Activated CD8-positive, alpha-beta memory T cell treated with anti-CD3 and anti-CD28 coated beads for 1 hour (primary cell): ENCODE data around the gene MB21D2.
"Not testable (repeated sequence)": the region's sequence is repeated elsewhere in the genome, so short reads cannot be mapped to it uniquely, and the experiment has no call there.

Experiments
- DNase-seq, 2 donors: peaks; one replicate each; pipeline ENCODE4 v3.0.0-alpha.2; 2020; ENCODE audit warnings: low read depth in 1 of 2; ENCODE audit errors: extremely low read depth in 1 of 2

MB21D2 gene, protein sequence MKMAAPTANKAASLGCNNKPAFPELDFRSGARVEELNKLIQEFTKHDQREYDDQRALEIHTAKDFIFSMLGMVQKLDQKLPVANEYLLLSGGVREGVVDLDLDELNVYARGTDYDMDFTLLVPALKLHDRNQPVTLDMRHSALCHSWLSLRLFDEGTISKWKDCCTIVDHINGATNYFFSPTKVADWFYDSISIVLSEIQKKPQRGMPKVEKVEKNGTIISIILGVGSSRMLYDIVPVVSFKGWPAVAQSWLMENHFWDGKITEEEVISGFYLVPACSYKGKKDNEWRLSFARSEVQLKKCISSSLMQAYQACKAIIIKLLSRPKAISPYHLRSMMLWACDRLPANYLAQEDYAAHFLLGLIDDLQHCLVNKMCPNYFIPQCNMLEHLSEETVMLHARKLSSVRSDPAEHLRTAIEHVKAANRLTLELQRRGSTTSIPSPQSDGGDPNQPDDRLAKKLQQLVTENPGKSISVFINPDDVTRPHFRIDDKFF

DNA sequence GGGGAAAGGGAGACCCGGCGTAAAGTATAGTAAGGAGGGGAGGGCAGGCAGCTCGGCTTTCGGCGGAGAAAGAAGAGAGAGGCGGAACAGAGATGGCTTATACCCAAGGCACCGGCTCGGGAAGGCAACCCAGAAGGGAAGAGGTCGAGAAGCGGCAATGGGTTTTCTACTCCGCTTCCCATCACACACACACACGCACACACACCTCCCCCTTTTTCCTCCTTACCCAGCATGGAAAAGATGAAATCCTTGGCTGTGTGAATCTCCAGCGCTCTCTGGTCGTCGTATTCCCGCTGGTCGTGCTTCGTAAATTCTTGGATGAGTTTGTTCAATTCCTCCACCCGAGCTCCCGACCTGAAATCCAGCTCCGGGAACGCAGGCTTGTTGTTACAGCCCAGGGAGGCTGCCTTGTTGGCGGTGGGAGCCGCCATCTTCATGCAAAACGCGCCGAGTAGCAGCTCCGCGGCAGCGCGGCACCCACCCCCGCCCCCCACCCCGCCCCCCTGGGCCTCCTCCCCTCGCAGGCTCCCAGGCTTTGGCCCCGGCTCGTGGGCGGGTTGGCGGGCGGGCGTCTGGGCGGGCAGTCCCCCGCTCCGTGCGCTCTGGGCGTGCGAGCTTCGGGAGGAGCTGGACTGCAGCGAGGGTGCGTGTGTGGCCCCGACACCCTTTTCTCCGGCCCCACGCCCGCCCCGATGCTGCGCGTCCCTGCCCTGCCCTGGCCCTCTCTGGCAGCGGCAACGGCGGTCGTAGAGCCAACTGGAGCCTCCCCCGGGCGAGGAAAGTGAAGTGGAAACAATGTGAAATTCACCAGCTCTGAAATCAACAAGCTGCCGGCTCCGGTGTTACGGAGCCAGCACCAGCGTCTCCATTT, at the start of gene MB21D2:
TSS of gene MB21D2 (minus strand) at position 453 of the 871 bp plus-strand sequence. CDS start at position 437, 16 bp downstream.
- peak in 1 of 2 donors; percentile 24 for DNase-seq

DNA sequence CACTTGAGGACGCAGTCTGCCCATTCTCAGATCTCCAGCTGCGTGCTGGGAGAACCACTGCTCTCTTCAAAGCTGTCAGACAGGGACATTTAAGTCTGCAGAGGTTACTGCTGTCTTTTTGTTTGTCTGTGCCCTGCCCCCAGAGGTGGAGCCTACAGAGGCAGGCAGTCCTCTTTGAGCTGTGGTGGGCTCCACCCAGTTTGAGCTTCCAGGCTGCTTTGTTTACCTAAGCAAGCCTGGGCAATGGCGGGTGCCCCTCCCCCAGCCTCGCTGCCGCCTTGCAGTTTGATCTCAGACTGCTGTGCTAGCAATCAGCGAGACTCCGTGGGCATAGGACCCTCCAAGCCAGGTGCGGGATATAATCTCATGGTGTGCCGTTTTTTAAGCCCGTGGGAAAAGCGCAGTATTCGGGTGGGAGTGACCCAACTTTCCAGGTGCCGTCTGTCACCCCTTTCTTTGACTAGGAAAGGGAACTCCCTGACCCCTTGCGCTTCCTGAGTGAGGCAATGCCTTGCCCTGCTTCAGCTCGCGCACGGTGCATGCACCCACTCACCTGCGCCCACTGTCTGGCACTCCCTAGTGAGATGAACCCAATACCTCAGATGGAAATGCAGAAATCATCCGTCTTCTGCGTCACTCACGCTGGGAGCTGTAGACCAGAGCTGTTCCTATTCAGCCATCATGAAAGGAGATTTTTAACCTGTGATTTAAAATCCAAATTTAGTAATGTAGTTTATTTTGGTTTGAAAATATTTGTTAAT, 47.5 kb upstream of the MB21D2 start:
- not testable (repeated sequence) for DNase-seq

DNA sequence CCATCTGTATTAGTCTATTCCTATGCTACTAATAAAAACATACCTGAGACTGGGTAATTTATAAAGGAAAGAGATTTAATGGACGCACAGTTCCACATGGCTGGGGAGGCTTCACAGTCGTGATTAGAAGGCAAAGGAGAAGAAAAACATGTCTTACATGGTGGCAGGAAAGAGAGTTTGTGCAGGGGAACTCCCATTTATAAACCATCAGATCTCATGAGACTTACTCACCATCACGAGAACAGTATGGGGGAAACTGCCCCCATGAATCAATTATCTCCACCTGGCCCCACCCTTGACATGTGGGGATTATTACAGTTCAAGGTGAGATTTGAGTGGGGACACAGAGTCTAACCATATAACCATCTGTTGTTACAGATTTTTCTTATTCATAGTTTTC, 42.1 kb upstream of the MB21D2 start:
- no peak for DNase-seq

DNA sequence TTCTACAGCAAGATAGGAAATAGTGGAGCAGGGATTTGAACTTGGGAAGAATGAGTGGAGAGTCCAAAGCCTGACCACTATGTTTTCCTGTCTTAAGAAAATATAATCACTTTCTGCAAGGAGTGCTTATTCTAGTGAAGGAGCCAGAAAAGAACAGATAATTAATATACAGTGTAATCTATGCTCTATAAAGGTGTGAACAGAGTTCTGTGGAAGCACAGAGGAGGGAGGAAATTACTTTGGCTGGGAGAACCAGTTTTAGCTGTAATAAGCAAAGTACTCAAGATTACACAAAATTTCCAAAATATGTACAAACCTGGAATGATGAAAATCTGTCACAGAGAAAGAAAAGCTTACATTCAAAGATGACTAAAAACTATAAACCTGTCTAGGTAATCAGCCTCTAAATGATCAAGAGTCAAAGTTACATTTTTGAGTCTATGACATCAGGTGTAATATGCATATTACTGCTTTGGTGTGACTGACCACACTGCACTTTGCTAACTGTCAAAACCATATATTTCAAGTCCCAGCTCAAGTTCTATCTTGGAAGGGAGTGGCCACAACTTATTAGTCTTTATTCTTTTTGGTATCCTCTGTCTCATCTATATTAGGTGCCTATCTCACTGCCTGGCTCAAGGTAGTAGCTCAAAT, 40.7 kb upstream of the MB21D2 start:
- no peak for DNase-seq

DNA sequence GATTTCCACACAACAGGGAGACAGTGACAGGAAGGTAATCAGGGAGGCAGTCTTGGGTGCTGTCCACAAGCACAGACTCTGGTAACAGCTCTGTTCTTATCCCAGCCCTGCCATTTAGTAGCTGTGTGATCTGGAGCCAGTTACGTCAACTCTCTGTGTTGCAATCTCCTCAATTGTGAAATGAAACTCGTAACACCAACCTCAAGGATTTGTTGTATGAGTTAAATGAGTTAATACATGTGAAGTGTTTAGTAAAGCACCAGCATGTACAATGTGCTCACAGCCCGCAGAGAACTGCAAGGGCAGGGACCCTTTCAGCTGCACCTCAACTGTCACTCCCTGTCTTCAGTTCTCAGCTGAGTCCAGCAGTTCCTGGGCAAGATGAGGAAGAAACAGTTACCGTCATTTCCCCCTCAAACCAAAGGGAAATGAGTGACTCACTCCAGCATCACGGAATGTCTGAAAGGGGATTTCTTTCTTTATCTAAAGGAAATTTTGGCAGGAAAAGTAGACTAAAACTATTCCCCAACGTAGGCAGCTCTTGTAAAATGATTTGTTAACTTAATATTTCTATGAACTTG, 39.9 kb upstream of the MB21D2 start:
- DNase-seq: no peak

DNA sequence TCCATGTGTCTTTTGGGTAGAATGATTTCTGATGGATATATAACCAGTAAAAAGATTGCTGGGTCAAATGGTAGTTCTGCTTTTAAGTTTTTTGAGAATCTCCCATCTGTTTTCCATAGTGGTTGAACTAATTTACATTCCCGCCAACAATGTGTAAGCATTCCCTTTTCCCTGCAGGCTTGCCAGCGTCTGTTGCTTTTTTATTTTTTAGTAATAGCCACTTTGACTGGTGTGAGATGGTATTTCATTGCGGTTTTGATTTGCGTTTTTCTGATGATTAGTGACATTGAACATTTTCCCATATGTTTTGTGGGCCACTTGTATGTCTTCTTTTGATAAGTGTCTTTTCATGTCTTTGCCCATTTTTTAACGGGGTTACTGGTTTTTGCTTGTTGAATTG, 36.3 kb upstream of the MB21D2 start:
- DNase-seq: no peak

DNA sequence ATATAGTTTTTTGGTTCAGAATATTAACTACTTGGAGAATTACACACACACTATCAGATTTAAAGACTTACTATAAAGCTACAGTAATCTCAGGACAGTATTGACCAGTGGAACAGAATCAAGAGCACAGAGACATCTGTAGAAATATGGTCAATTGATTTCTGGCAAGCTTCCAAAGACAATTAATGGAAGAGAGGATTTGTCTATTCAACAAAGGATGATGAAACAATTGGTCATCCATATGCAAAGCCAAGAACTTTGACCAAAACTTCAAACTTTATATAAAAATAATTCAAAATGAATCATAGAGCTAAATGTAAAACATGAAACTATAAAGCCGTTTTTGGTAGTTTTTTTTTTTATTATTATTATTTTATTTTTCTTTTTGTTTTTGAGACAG, 29.8 kb upstream of the MB21D2 start:
- no peak for DNase-seq

DNA sequence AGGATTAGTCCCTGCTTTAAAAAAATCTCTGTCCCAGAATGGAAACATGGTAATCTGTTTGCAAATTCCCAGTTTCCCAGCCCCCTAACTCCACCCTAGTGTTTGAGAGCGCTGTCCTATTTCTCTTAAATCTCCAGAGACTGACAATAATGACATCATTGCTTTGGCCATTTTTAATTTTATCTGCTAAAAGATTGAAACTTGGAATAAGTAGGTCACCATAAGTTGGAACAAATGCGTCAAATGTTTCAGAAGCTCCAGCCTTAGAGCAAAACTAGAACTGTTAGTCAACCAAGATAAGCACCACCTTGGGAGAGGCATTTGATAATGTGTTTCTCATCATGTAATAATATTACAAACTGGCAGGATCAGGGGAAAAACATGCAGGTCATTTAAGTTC, 25.7 kb upstream of the MB21D2 start:
- DNase-seq: no peak

DNA sequence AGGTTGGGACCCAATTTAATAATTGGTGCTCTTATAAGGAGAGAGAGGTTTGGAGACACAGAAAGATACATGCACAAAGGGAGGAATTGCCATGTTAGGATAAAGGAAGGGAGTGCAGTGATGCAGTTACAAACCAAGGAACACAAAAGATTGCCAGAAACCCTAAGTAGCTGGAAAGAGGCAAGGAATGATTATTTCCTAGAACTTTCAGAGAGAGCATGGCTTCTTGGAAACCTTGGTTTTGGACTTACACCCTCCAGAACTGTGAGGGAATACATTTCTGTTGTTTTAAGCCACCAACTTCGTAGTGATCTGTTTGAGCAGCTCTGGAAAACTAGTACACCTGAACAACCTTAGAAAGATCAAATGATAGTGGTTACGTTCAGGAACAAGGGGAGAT, 25.0 kb upstream of the MB21D2 start:
- DNase-seq: no peak

DNA sequence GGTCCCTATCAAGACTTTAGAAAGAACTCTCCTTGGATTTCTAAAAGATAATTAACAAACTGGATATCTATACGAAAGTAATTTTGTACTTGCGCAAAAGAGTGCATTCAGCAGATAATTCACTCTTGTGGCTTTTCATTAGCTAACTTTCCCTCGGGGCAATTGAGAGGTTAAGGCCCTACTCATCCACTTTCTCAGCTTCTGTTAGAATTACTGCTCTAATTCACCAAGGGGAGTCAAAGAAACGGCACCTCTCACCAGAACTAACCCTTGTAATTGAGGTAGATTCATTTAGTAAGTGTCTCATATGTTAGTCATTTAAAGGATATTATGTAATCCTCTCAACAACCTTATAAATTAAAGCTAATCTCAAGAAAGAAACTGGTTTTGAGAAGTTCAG, 22.5 kb upstream of the MB21D2 start:
- no peak for DNase-seq

DNA sequence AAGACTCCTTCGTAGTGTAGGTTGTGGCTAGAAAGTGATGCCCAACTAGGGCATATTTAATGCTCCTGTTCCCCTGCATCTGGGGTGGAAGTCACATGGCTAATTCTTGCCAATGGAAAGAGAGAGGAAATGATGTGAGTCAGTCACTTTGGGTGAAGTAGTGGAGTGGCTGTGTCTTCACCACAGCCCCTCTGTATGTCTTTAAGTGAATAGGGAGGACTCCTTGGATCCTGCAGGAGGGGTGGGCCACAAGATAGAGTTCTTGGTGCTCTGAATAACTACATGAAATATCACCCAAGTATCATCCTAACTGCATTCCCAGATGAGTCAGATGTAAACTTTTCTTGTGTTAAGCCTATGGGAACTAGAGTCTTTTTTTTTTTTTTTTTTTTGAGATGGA, 17.8 kb upstream of the MB21D2 start:
- DNase-seq: no peak

DNA sequence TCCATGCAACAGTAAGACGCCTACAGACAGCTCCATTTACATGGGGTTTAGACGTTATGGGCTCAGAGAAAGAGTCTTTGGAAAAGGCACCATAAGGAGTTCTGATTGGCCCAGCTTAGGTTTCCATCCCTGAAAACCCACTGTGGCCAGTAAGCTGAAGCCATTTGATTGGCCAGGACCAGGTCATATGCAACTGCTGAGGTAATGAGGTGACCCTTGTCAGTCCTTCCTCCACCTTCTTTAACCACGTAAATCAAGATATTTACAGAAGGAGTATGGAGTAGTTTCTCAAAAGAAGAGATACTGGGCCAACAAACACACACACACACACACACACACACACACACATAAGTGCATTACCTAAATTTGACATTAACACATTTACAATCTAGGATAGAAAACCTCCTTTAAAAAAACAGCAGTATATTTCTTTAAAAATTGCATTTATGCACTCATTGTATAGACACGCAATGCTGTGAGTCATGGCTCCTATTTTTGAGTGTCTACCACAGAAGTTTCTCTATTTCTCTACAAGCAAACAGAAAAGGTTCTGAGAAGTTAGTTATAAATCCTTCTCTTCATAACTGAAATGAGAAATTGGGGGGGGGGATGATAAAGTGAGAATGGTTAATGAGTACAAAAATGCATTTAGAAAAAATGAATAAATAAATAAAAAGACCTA, 16.3 kb upstream of the MB21D2 start:
- DNase-seq: no peak

DNA sequence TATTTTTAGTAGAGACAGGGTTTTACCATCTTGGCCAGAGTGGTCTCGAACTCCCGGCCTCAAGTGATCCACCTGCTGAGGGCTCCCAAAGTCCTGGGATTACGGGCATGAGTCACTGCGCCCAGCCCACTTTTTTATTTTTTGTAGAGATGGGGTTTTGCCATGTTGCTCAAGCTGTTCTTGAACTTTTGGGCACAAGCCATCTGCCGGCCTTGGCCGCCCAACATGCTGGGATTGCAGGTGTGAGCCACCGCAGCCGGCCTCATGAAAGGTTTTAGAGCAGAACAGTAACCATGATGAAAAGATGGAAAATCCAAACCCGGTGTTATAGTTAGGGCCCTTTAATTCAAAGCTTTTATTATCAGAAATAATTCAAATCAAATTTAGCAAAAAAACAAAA, 15.6 kb upstream of the MB21D2 start:
- no peak for DNase-seq

DNA sequence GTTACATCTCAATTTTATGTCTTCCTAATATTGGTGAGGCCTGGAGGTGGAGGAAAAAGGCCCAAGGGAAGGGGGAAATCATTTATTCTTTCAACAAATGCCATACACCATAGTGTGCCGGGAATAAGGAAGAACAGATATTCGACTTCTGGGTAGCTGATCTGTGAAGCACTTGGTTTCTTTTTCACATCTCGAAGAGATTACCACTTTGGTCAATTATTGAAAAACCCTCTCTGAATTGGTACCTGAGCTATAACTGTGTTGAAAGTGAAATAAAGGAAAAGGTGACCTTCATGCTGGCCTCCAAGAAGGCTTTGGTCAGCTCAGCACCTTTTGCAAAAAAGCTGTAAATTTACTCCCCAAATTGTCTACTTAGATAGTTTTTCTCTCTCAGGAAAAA, 14.2 kb upstream of the MB21D2 start:
- no peak for DNase-seq

DNA sequence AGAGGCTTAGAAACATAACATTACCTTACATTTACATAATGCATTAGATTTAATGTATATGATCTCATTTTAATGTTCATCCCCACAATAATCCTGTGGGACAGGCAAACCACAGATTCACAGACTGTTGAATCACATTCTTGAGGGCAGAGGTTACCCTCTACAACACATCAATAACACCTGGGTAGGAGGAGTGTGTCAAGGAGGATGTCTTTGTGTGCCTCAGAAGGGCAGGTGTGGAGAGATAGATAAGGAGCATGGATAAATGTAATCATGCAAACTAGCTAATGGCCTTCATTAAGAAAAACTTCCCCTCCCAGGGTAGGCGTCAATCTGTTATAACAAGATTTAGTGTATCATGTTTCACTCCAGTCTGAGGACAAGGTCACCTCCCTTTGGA, 12.9 kb upstream of the MB21D2 start:
- DNase-seq: no peak

DNA sequence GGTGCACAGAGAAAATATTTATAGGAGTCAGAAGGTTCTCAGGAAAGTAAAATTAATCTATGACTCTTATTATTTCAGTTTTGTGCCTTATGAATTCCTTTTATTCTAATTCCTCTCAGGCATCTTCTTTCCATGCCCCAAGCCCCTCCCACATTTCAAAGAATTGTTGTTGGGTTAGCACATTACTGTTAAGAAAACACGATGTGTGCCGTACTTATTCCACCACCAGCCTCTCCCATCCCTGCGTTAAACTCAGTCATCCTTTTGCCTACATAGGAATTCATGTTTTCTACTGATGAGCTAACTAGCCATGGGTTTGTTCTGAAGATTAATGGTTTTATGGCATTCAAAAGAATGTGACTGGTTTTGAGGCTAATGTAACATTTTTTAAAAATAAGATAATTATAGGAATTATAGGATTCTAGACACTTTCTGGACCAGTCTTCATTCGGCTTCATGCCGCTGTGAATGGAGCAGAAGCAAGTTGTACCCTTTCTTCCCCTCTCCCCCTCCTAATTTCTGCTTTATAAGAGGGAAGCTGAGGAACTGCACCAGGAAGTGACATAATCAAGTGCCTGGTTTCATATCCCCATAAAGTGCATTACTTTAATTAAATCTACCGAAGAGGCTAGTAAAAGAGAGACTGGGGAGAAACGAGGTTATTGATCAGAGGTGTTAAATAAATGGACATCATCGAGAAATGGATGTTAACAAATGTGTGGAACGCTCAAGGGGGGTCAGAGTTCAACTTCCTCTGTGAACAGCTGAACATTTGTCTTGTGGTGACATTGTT, 12.3 kb upstream of the MB21D2 start:
- no peak for DNase-seq

DNA sequence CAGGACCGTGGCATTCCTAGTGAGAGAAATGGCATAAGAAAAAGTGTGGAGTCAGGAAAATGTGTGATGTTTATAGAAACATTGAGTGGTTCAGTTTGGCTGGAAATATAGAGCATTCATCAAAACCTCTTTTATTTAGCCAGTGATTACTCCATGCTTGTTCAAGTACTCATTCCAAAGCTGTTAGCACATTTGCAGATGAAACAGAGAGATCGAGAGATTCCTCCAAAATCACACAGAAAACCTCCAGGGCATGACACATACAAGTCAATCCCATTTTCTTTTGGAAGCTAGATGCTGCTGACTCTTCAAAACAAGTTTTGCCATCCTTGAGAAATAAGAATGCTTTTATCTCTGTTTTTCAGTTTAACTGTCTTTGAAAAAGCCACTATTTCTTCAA, 11.5 kb upstream of the MB21D2 start:
- DNase-seq: no peak

DNA sequence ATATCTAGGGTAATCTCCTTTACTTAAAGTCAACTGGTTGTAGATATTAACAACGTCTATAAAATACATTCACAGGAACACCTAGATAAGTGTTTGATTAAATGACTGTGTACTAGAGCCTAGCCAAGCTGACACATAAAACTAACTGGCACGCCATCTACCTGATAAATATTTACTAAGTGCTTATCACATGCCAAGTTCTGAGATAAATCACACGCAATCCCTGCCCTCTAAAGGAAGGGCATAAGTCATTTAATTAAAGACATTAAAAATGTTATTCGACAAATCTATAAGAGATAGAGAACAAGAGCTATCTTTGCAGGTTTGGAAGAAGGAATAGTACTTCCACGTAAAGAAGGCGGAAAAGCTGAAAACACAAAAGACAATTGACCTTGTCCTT, 11.1 kb upstream of the MB21D2 start:
- no peak for DNase-seq

DNA sequence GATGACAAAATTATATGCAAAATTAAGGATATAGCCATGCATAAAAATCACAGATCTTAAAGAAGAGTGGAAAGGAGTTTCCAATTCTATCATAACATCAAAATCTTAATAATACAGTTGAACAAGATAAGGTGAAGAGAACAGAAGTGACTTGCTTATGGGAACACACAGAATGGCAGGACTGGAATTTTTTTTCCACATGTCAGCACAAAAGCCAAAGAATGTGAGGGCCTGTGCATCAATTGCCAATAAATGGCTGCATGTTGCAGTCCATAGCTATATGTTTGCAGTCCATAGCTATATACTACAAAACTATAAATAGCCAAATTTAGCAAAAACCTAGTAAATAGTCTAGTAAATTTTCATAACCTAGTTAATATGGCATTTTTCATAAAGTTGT, 10.4 kb upstream of the MB21D2 start:
- DNase-seq: no peak
